ENCODE results near the gene CPB2.

Gene CPB2

DNA sequence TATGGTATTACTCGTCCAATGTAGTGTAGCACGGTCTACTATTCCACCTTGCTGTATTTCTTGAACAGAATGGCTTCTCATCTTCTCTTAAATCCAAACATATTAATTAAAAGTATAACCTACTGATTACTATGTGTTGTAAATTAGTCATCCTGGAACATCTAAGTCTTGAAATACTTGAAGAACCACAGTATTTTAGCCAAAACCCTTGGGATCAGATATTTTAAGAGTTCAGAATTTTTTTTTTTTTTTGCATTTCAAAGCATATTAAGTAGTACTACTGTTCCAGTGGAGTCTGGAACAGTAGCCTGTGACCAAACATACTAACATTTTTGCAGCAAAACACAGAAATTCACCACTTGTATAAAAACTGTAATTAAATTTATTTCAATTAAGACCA is 82.4 kb downstream of the CPB2 start:
- TF ChIP-seq, protein P1, sequence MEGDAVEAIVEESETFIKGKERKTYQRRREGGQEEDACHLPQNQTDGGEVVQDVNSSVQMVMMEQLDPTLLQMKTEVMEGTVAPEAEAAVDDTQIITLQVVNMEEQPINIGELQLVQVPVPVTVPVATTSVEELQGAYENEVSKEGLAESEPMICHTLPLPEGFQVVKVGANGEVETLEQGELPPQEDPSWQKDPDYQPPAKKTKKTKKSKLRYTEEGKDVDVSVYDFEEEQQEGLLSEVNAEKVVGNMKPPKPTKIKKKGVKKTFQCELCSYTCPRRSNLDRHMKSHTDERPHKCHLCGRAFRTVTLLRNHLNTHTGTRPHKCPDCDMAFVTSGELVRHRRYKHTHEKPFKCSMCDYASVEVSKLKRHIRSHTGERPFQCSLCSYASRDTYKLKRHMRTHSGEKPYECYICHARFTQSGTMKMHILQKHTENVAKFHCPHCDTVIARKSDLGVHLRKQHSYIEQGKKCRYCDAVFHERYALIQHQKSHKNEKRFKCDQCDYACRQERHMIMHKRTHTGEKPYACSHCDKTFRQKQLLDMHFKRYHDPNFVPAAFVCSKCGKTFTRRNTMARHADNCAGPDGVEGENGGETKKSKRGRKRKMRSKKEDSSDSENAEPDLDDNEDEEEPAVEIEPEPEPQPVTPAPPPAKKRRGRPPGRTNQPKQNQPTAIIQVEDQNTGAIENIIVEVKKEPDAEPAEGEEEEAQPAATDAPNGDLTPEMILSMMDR (IDR thresholded peaks at IDR 0.05; ENCODE audit: low read depth, low read length): no peak
- no peak overlapping the region for H3K4me3 ChIP-seq (ENCODE audit: low read depth, low read length)
- no peak for DNase-seq (ENCODE audit: low read depth, low spot score)
- in situ Hi-C loops (cut with HindIII; ENCODE audit: low sequenced_read_pairs): no loop called here

DNA sequence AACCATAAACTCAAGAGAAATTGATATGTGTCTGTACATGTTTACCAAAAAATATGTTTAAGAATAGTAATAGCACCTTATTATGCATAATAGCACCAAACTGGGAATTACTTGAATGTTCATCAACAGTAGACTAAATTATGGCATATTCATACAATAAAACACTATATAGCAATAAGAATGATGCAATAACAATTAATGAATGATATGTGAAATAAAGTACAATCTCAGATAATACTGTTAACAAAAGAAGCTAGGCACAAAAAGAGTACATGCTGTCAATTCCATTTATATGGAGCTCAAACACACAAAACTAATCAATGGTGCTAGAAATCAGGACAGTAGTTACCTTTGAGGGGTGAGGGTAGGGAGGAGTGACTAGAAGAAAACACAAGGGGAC is 88.6 kb downstream of the CPB2 start:
- TF ChIP-seq, protein P1 (IDR thresholded peaks at IDR 0.05; ENCODE audit: low read depth, low read length): no peak
- H3K4me3 ChIP-seq (ENCODE audit: low read depth, low read length): no peak overlapping the region
- in situ Hi-C loops (cut with HindIII; ENCODE audit: low sequenced_read_pairs): no loop called here
- no peak for DNase-seq (ENCODE audit: low read depth, low spot score)

DNA sequence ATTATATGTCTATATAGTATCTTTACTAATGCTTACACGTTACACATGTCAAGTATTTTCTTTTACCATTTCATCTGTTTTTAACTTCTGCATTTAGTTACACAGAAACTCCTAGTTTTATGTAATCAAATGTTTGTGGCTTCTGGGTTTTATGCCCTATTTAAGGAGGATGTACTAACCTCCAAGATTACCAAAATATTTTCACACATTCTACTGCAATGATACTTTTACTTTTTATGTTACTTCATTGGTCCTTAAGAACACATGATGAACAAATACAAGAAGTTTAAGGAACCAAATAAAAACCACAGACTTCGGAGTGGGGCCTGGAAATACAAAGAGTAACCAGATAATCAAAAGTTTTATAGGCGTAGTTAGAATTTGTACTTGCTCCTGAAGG is 89.5 kb downstream of the CPB2 start:
- TF ChIP-seq, protein P1 (IDR thresholded peaks at IDR 0.05; ENCODE audit: low read depth, low read length): no peak
- in situ Hi-C loops (cut with HindIII; ENCODE audit: low sequenced_read_pairs): no loop called here
- H3K4me3 ChIP-seq (ENCODE audit: low read depth, low read length): no peak overlapping the region
- no peak for DNase-seq (ENCODE audit: low read depth, low spot score)

DNA sequence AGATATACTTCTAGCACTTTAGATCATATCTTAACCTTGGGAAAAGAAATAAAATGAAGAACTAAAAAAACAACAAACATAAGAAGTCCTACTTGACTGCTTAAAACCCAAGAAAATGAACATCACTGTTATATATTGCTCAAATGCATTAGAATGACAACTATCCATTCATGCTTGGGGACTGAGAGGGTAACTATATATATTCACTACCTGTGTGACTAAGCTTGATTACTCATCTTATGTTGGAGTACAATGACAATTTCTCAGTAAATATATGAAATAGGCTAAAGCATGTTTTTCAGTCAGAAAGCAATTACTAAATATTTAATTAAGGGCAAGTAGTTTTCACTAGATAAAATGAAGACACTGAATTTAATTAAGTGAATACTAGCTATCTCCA is 92.4 kb downstream of the CPB2 start:
- TF ChIP-seq, protein P1 (IDR thresholded peaks at IDR 0.05; ENCODE audit: low read depth, low read length): no peak
- in situ Hi-C loops (cut with HindIII; ENCODE audit: low sequenced_read_pairs): no loop called here

DNA sequence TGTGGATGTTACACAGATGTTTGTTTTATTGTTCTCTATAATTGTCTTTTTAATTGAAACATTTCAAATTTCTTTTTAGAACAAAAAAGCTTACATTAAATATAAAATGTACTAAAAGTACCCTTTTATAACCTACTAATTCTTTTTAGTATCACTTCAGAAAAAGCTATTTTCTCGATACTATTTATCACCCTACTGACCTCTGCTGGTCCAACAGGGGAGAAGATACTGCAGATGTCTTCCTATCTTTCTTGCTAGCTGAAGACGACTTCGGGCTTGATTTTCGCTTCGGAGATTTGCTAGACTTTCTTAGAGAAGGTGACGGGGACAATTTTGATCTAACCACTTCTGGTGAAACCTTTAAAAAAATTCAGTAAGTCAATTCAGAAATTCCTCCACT is 94.7 kb downstream of the CPB2 start:
- DNase-seq (ENCODE audit: low read depth, low spot score): peak; percentile 4
- TF ChIP-seq, protein P1 (IDR thresholded peaks at IDR 0.05; ENCODE audit: low read depth, low read length): peak; percentile 42
- in situ Hi-C loops (cut with HindIII; ENCODE audit: low sequenced_read_pairs): no loop called here
- H3K4me3 ChIP-seq (ENCODE audit: low read depth, low read length): no peak overlapping the region

More for the DNA sequence above, 92.4 kb downstream of the CPB2 start:
- H3K4me3 ChIP-seq (ENCODE audit: low read depth, low read length): no peak overlapping the region
- no peak for DNase-seq (ENCODE audit: low read depth, low spot score)

DNA sequence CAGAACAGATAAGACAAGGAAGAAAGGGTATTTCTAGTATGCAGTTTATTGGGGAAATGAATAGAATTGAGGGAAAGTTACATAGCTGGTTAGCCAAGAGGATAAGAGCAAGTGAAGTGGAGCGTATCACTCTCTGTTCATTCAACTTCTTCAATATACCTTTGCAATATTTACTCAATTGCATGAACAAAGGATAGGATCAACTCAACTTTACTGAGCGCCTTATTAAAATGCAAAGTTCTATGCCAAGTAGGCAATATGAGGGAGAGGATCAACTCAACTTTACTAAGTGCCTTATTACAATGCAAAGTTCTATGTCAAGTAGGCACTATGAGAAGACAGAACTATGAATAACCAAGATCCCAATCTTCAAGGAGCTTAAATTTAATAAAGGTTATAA is 96.2 kb downstream of the CPB2 start:
- in situ Hi-C loops (cut with HindIII; ENCODE audit: low sequenced_read_pairs): no loop called here

More for the DNA sequence above, 96.2 kb downstream of the CPB2 start:
- H3K4me3 ChIP-seq (ENCODE audit: low read depth, low read length): no peak overlapping the region
- no peak for DNase-seq (ENCODE audit: low read depth, low spot score)
- TF ChIP-seq, protein P1 (IDR thresholded peaks at IDR 0.05; ENCODE audit: low read depth, low read length): no peak
